Activated T-helper 9 cell treated with anti-CD3 and anti-CD28 coated beads, Interleukin-2, amount 50 U/mL, for 16 hours (primary cell): ENCODE measurements around the gene PEX7.
"Not testable (repeated sequence)": the region's sequence is repeated elsewhere in the genome, so short reads cannot be mapped to it uniquely, and the experiment has no call there.

Source experiments
- DNase-seq: peaks from one replicate; pipeline ENCODE4 v3.0.0-alpha.2; 2020; ENCODE audit warnings: low read depth

The PEX7 gene, protein sequence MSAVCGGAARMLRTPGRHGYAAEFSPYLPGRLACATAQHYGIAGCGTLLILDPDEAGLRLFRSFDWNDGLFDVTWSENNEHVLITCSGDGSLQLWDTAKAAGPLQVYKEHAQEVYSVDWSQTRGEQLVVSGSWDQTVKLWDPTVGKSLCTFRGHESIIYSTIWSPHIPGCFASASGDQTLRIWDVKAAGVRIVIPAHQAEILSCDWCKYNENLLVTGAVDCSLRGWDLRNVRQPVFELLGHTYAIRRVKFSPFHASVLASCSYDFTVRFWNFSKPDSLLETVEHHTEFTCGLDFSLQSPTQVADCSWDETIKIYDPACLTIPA

DNA sequence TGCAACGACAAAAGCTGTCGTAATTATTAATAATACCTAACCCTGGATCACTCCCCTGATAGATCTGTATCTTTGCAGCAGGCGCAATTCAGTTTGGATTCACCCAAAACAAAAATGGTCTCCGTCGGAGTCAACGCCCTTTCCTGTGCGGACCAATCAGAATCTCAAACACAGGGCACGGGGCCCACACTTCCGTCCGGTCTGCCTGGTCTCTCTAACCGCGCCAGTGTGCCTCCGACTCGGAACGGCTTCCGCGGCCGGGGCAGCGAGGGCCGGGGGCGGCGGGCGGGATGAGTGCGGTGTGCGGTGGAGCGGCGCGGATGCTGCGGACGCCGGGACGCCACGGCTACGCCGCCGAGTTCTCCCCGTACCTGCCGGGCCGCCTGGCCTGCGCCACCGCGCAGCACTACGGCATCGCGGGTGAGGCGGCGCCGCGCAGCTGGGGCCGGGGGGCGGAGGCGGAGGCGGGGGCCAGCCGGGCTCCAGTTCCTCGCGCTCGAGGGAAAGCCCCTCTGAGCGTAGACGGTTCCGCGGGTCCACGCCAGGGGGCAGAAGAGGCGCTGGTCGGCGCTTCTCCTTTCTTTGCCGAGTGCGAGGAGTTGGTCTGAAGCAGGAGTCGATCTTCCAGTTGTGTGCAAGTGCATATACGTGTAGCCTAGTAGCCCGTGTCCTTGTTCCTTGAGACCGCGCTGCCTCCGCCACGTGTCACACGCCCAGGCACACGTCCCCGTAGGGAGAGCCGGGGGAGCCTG is at the start of gene PEX7:
Gene PEX7 (plus strand): TSS at position 217 of the 752 bp plus-strand sequence. CDS start 74 bp downstream, at position 291.
- DNase-seq: peak; percentile 77

DNA sequence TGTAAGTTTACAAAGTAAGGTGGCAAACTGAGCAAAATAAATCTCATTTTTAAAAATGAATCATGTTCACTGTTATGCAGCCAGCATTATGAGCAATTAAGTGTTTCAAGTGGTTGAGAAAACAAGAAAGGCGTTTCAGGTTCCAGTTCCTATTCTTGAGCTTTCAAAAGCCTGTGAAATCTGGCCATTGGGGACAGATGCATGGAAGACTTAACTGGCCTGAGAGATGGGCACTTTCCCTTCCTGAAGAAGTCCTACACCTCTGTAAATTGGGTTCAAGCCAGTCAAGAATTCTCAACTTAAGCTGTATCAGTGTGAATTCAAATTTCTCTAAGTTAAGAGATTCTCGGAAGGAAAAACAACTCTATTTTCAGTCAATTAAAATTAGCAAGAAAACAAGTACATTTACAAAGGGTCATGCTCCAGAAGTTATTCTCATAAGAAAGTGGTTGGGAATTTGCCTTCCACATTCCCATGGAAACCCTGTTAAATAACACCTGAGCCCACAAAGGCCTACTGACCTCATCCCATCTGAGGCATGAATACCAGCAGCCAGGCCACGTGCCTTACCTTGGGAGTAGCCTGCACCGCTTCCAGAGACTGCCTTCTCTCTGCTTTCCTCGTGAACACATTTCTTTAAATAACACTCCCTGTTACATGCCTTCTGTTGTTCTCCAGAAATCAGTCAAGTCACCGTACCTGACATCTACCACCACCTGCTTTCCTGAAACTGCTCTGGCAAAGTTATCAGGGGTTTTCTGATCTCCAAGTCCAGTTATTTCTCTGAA is 49.5 kb upstream of the PEX7 start:
- DNase-seq: no peak

DNA sequence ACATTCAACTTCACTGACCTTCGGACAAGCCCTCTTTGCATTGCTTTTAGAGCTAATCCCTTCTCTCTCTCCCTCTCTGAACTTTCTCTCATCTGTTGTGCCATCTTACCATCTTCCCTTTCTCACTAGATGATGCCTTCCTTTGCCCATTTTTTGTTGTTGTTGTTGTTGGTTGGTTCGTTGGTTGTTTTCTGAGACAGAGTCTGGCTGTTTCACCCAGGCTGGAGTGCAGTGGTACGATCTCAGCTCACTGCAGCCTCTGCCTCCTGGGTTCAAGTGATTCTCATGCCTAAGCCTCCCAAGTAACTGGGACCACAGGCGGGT is 49.0 kb upstream of the PEX7 start:
- DNase-seq: no peak

DNA sequence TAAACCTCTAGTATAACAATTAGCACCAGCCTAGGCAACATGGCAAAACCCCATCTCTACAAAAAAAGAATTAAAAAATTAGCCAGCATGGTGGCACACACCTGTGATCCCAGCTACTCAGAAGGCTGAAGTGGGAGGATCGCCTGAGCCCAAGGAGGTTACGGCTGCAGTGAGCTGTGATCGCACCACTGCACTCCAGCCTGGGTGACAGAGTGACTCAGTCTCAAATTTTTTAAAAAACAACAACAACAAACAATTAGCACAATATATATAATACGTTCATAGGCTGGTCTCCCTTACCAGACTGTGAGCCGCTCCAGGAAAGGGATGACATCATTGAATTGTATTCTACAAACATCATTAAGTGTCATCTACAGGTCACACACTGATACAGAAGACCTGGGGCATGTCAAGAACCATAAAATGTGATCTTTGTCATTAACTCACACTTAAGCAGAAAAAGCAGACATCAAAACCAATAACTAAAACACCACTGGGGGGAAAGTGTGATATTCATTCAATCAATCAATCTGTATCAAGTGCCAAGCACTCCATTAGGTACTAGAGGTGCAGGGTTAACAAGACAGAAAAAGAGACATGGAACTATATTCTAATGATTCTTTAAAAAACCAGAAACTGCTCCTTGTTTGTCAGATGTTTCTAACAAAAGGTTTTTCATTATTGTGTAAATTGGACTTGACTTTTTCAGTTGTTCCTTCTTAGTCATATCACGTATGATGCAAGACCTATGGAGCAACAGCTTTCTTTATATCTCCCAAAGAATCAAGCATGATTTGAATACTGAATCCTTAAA is 48.0 kb upstream of the PEX7 start:
- no peak for DNase-seq

DNA sequence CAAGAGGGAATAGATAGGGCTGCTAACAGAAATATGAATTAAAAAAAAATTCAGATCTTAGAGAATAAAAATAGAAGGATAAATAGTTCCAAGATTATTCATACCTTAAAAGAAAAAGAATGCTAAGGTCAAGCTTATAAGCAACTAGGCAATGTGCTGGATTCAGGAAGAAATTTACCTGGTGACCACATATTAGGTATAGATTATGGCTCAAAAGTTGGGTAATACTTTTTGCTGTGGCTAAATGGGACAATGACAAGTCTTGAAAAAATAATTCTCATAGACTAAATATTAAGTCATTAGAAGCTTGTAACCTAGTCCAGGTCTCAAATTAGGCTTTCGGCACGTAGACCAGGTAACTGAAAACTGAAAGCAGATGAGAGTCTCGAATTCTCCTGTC is 47.3 kb upstream of the PEX7 start:
- DNase-seq: no peak

DNA sequence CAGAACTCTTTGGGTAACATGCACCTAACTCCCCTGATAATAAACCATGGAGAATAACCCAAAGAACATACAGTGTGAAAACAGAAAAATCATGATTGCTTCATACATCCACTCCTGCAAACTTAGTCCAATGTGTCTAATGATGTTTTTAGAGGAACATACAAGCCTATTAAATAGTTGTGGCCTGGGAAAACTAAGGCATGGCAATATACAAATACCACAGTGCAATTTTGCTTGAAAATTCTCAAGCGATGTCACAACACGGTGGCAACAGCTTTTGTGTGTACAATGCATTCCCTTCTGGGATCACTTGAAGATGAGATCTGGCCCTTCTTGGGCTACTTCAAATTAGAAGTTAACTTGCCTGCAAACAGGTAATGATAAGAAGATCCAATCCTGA is 46.8 kb upstream of the PEX7 start:
- DNase-seq: no peak

DNA sequence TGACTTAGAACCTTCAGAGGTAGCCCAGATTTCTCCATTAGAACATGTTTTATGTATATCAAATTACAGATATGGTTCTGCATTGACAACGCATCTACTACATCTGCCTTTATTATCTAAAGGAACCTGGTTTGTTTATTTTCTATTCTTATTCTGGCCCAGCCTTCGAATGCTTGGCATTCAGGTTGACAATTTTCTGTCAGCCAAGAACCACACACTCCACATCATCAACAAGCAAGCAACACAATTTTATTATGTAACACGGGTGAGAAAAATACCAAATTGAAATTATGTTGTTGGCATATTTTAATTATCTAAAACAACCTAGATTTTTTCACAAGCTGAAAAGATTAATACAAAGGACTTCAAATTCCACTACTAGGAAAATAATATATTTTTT is 44.7 kb upstream of the PEX7 start:
- DNase-seq: no peak

DNA sequence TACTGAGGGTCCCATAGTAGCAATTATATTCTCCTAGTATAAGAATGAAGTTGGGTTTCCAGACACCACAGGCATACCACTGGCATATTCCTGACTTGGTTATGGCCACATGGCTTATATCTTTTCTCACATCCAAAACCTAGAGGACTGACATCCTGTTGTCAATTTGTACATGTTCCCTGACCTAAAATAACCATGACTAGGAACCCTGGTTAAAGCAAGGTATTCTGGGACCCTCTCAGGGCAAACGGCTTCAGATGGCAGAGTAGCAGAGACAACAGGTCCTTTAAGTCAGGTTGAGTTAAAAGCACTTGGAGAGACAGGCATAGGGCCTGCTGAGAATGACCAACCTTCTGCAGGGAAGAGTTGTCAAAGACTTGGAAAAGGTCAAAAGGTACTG is 42.7 kb upstream of the PEX7 start:
- DNase-seq: no peak

DNA sequence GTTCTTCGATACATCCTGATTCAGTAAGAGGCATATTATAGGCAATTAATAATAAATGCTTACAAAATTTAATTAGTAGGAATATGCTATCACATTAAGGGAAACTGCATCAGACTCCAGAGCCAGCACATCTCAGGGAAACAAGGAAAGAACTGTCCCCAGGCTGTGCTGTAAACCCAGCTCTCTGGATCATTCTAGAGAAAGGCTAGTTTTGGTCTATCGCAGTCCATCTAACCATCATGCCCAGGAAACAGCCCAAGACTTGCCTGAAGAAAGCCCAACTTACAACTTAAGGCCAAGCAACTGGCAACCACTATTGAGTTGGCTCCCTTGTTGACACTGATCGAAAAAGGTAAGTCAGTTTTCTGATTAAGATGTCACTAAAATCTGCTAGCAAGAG is 41.4 kb upstream of the PEX7 start:
- DNase-seq: no peak

DNA sequence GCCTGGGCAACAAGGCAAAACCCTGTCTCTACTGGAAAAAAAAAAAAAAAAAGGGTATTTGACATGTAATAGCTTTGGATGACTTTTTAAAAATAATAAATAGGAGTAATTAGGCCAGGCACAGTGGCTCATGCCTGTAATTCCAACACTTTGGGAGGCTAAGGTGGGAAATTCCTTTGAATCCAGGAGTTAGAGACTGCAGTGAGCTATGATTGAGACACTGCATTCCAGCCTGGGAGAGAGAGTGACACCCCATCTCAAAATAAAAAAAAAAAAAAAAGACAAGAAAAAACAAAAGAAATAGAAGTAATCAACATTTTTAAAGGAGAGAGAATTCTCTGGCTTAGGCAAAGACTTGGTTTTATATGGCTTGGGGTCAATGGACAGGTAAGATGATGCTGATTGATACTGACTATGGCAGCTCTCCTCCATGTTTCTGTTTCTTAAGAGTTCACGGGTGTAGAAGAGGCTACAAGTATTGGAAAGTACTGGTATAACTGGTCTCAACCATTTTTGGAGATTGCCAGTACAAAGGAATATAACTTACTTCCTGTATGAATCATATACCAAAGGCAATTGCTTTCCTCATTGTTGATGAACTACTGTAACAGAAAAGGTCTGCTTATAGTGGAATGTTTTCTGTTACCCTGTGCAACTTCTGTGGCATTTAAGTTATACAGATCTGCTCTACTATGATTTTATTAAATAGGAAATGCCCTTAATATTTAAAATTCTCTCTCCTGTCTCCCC is 40.2 kb upstream of the PEX7 start:
- DNase-seq: no peak

DNA sequence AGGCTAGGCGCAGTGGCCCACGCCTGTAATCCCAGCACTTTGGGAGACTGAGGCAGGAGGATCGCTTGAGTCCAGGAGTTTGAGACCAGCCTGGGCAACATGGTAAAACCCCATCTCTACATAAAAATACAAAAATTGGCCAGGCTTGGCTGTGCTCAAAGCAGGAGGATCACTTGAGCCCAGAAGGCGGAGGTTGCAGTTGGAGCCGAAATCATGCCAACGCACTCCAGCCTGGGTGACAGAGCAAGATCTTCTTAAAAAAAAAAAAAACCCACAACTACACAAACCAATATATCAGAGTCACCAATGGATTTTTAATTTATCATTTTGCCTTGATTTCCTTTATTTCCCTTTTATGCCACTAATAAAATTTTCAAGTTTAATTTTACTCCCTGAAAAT is 39.4 kb upstream of the PEX7 start:
- DNase-seq: no peak

DNA sequence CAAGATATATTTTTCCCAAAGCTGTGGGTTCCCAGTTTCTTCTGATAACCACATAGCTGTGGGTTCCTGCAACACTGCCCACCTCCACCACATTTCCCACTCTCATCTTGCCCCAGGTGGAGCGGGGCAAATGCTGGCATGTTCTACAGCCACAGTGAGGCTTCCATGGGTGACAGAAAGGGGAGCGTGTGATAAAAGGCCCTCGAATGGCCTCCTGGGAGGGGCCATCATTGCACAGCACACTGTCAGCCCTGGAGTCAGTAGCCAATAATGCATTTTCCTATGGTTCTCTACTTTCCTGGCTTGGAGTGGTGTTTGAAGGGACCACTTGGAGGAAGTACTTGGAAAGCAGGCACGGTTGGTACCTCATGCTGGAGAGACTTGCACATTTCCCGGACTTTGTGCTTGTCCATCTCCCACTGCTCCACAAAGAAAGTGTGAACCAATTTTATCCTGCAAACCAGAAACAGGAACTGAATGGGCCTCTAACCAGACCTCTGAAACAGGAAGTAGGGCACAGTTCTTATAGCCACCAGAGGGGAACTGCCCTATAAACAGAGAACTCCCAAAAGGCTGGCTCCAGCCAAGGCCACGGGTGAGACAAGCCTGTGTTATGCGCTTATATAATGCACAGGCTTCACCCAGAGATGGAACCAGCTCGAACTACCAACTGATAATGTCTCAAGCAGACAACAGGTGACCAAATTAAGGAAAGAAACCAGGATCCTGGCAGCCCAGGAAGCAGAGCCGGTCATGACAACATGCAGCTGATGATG is 38.7 kb upstream of the PEX7 start:
- no peak for DNase-seq

DNA sequence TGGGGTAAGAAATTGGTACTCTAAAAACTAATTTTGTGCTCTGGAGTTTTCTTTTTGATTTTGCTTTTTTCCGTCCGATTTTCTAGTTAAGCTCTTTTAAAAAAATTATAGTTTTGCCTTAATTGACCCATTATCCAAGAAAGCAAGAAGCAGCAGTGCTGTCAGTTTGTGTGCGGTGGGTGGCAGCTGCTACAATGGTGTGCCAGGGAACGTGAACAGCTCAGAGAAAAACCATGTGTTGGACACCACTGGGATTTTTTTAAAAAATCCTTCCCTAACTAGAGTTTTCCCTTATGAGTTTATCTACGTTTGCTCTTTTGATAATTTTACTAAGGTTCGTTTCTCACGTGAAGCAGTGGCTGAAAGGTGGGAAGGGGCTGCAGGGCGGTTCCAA is 38.1 kb upstream of the PEX7 start:
- no peak for DNase-seq

DNA sequence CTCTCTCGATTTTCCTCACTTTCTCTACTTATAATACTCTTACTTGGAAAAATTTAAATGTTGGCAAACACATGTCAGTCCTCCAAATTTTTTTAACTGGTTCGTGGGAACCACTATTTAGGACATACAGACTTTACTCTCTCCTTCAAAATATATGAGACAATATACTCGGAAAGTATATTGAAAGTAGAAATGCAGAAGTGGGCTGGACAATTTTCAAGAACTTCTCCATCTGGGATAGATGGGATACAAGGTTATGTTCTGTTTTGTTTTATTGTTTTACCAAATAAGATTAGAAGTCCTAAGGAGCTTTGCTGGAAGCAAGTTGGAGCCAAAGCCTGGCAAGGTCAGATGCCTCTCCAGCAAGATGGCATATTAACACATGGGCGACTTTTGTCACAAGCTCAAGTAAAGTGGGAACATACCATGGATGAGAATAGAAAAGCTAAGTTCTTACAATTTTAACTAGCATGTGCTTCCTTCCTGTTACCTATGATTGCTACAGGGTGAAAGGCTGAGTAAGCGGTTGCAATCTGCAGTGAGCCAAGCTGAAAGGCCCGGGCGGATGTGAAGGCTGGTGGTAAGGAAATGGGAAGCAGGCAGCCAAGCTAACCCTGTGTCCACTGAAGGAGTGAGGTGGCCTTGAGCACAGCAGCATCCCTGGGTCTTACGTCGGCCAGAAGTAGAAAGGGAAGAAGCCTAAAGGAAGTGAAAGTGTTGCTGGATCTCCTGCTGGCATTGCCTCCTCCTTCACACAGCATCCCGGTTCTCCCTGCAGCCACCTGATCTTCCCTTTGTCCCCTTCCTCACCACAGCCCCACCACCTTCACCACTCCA is 37.3 kb upstream of the PEX7 start:
- peak; percentile 19 for DNase-seq

DNA sequence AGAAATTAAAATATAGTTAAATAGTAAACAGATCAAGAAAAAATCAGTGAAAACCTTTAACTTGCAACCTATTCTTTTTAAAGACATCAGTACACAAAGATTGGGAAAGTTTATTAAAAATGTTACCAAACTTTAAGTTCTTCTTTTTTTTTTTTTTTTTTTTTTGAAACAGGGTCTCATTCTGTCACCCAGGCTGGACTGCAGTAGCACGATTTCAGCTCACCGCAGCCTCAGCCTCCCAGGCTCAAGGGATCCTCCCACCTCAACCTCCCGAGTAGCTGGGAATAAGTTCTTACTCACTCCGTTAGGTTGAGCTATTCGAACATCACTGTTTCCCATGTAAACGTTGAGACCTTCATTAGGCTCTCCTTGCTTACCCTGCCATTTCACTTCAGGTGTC is 35.7 kb upstream of the PEX7 start:
- no peak for DNase-seq

DNA sequence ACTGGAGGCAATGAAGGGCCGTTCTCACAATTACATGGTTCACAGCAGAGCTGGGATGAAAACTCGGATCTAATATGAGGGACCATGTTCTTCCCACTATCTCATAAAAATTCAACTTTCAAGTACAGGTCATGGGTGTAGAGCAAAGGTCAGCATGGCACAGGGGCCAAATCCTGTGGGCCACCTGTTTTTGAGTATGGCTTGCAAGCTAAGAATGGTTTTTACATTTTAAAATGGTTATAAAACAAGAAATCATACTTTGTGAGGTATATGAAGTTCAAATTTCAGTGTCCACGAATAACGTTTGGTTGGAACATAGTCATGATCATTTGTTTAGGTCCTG is 34.7 kb upstream of the PEX7 start:
- no peak for DNase-seq

DNA sequence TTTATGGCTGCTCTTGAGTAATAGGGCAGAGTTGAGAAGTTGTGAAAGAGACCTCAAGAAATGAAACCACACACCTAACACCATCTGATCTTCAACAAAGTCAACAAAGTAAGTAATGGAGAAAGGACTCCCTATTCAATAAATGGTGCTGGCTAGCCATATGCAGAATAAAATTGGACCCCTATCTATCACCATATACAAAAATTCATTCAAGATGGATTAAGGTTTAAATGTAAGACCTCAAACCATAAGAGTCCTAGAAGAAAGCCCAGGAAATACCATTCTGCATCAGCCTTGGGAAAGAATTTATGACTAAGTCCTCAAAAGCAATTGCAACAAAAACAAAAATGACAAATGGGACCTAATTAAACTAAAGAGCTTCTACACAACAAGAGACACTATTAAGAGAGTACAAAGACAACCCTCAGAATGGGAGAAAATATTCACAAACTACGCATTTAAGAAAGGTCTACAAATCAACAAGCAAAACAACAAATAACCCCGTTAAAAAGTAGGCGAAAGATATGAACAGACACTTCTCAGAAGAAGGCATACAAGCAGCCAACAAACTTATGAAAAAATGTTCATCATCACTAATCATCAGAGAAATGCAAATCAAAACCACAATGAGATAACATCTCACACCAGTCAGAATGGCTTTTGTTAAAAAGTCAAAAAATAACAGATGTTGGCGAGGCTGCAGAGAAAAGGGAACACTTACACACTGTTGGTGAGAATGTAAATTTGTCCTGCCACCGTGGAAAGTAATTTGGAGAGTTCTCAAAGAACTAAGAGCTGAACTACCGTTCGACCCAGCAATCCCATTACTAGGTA is 34.1 kb upstream of the PEX7 start:
- no peak for DNase-seq

DNA sequence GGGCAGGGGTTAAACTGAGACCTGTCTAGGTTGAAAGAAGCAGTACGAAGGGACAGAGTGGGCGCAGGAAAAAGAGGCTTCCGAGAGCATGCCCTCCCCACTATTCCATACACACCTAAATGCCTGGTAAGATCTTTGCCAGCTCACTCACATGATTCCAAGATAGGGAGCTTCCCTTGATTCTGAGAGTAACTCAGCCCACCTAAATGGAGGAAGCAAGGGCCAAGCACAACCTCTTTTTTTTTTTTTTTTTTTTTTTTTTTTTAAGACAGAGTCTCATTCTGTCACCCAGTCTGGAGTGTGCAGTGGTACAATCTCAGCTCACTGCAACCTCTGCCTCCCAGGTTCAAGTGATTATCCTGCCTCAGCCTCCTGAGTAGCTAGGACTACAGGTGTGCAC is 33.0 kb upstream of the PEX7 start:
- not testable (repeated sequence) for DNase-seq
